A549 (cell line): ENCODE measurements around the gene GNA12. TPM values are rescaled to one million over a fixed set of nuclear protein-coding genes. Genes with fewer than 3 reads are reported as not detected.
A peak's percentile ranks its signal among the peaks of the same experiment; 100 is the strongest.

Experiments
- ATAC-seq, 2 experiments: fragments of 200-7000 bp in 1 of 2; fragments of >200 bp in 1 of 2; cut with Nextera tagmentation in 1 of 2; cut with Tn5 transposase in 1 of 2; 3 replicates each; pipeline versions ENCODE4 v1.8.0 to v1.9.1; 2018 to 2020; ENCODE audit warnings: mild to moderate bottlenecking in 1 of 2, moderate library complexity in 1 of 2
- CTCF ChIA-PET: fragments of 300-600 bp; sonication (Branson Sonifier 250); formaldehyde crosslinking; extraction: SDS; loops from one replicate; lab custom pipeline; 2021; ENCODE audit warnings: antibody characterized with exemption, inconsistent platforms; lab: Yijun Ruan, JAX
- POLR2A ChIA-PET: fragments of 350-600 bp; formaldehyde crosslinking; extraction: SDS; loops from one replicate; lab custom pipeline; 2021; ENCODE audit warnings: antibody characterized with exemption, inconsistent platforms; lab: Yijun Ruan, JAX
- DNase-seq, 2 experiments: peaks; one replicate each; pipeline versions ENCODE4 v3.0.0 to v3.0.0-alpha.2; 2011 to 2016; ENCODE audit warnings: low read depth in 1 of 2, low spot score in 1 of 2
- FAIRE-seq: peaks from 2 replicates; lab custom pipeline; 2011; peaks lifted over from hg19 to GRCh38; lab: Jason Lieb, UNC
- H3K27ac ChIP-seq, 2 experiments: fragments of >200 bp; sonication (Bioruptor Twin); formaldehyde crosslinking; 3 replicates each; pipeline ENCODE4 v1.5.1; 2016 to 2017
- H3K4me1 ChIP-seq: fragments of >200 bp; sonication (Bioruptor Twin); formaldehyde crosslinking; 3 replicates; pipeline ENCODE4 v1.6.1; 2016
- H3K4me2 ChIP-seq: fragments of >200 bp; sonication (Bioruptor Twin); formaldehyde crosslinking; 3 replicates; pipeline ENCODE4 v1.6.1; 2016
- H3K4me3 ChIP-seq: fragments of >200 bp; sonication (Bioruptor Twin); formaldehyde crosslinking; 3 replicates; pipeline ENCODE4 v1.5.1; 2016
- H3K9me3 ChIP-seq: fragments of >200 bp; sonication (Bioruptor Twin); formaldehyde crosslinking; 3 replicates; pipeline ENCODE4 v1.6.1; 2016
- BCL3 ChIP-seq: fragments of >200 bp; sonication (Bioruptor Twin); formaldehyde crosslinking; IDR thresholded peaks from 3 replicates; pipeline ENCODE4 v1.6.1; 2016
- BHLHE40 ChIP-seq: IDR thresholded peaks from 2 replicates; pipeline ENCODE4 v1.6.1; 2012; ENCODE audit warnings: low read depth, low read length, inconsistent platforms
- CBX8 ChIP-seq: fragments of 200-600 bp; sonication (generic); IDR thresholded peaks from 2 replicates; pipeline ENCODE4 v1.6.1; 2016
- CEBPB ChIP-seq, 2 experiments: fragments of >200 bp in 1 of 2; sonication (Bioruptor Twin) in 1 of 2; formaldehyde crosslinking in 1 of 2; IDR thresholded peaks; 2 replicates each; pipeline ENCODE4 v1.6.1; 2012 to 2016
- EHF ChIP-seq: fragments of 250-450 bp; sonication (Bioruptor Pico); IDR thresholded peaks from 2 replicates; pipeline ENCODE4 v1.5.0; 2020; ENCODE audit warnings: mild to moderate bottlenecking
- FOSB ChIP-seq: fragments of 250-450 bp; sonication (Bioruptor Pico); IDR thresholded peaks from 2 replicates; pipeline ENCODE4 v1.5.0; 2020; ENCODE audit warnings: mild to moderate bottlenecking, moderate library complexity
- FOSL2 ChIP-seq, 2 experiments: fragments of 450-650 bp in 1 of 2; fragments of >200 bp in 1 of 2; sonication (Bioruptor Twin) in 1 of 2; formaldehyde crosslinking; IDR thresholded peaks; 2 replicates each; pipeline versions ENCODE4 v1.5.0 to v1.6.1; 2016 to 2020; ENCODE audit warnings: mild to moderate bottlenecking in 1 of 2, moderate library complexity in 1 of 2
- FOXS1 ChIP-seq: fragments of 250-450 bp; sonication (Bioruptor Pico); IDR thresholded peaks from 2 replicates; pipeline ENCODE4 v1.5.0; 2020; ENCODE audit warnings: mild to moderate bottlenecking, moderate library complexity
- HDAC2 ChIP-seq: fragments of 200-600 bp; sonication (generic); IDR thresholded peaks from 2 replicates; pipeline ENCODE4 v1.6.1; 2016
- HEYL ChIP-seq: fragments of 250-450 bp; sonication (Bioruptor Pico); IDR thresholded peaks from 2 replicates; pipeline ENCODE4 v1.8.0; 2021; ENCODE audit warnings: mild to moderate bottlenecking, moderate library complexity
- HMGXB4 ChIP-seq: fragments of 250-450 bp; sonication (Bioruptor Pico); IDR thresholded peaks from 2 replicates; pipeline ENCODE4 v1.5.0; 2021; ENCODE audit warnings: mild to moderate bottlenecking, moderate library complexity, borderline replicate concordance
- HOXB13 ChIP-seq: fragments of 250-450 bp; sonication (Bioruptor Pico); IDR thresholded peaks from 2 replicates; pipeline ENCODE4 v1.5.0; 2020; ENCODE audit warnings: low read depth, mild to moderate bottlenecking, moderate library complexity
- HOXB5 ChIP-seq: fragments of 250-450 bp; sonication (Bioruptor Pico); IDR thresholded peaks from 2 replicates; pipeline ENCODE4 v1.5.0; 2020; ENCODE audit warnings: mild to moderate bottlenecking, moderate library complexity
- JUN ChIP-seq, 2 experiments: fragments of >200 bp; sonication (Bioruptor Twin); formaldehyde crosslinking; IDR thresholded peaks; 2 replicates in 1 of 2; 3 replicates in 1 of 2; pipeline ENCODE4 v1.6.1; 2016 to 2017
- KDM1A ChIP-seq: fragments of 200-600 bp; sonication (generic); IDR thresholded peaks from 2 replicates; pipeline ENCODE4 v1.6.1; 2016; ENCODE audit warnings: low read depth, mild to moderate bottlenecking
- KDM5A ChIP-seq: fragments of 200-600 bp; sonication (generic); IDR thresholded peaks from 2 replicates; pipeline ENCODE4 v1.6.1; 2016; ENCODE audit warnings: antibody characterized with exemption, mild to moderate bottlenecking
- MAFK ChIP-seq: fragments of 450-650 bp; IDR thresholded peaks from 2 replicates; pipeline ENCODE4 v1.6.1; 2014; ENCODE audit not compliant: partially characterized antibody
- MAZ ChIP-seq: fragments of 150-350 bp; IDR thresholded peaks from 2 replicates; pipeline ENCODE4 v1.6.1; 2014; ENCODE audit warnings: antibody characterized with exemption, low read depth, low read length, borderline replicate concordance
- MYC ChIP-seq: IDR thresholded peaks from 2 replicates; pipeline ENCODE4 v1.6.1; 2012; ENCODE audit warnings: mild to moderate bottlenecking, inconsistent platforms, low read length, improper control_type of control experiment, borderline replicate concordance
- POLR2A ChIP-seq: IDR thresholded peaks from 2 replicates; pipeline ENCODE4 v1.6.1; 2012; ENCODE audit warnings: mild to moderate bottlenecking, low read length
- POLR2AphosphoS2 ChIP-seq: conservative IDR thresholded peaks from 2 replicates; pipeline ENCODE4 v1.6.1; 2012; ENCODE audit warnings: low read length, improper control_type of control experiment, inconsistent platforms
- RARB ChIP-seq: fragments of 250-450 bp; sonication (Bioruptor Pico); IDR thresholded peaks from 2 replicates; pipeline ENCODE4 v1.8.0; 2021; ENCODE audit warnings: mild to moderate bottlenecking, moderate library complexity
- RFX5 ChIP-seq: fragments of 450-650 bp; IDR thresholded peaks from 2 replicates; pipeline ENCODE4 v1.7.1; 2014; ENCODE audit warnings: antibody characterized with exemption, mild to moderate bottlenecking, moderate library complexity
- SREBF2 ChIP-seq: fragments of 450-650 bp; IDR thresholded peaks from 2 replicates; pipeline ENCODE4 v1.6.1; 2014; ENCODE audit warnings: mild to moderate bottlenecking, moderate library complexity
- ZFP36 ChIP-seq: fragments of 450-650 bp; IDR thresholded peaks from 2 replicates; pipeline ENCODE4 v1.6.1; 2014; ENCODE audit warnings: borderline replicate concordance; ENCODE audit not compliant: partially characterized antibody
- ZSCAN20 ChIP-seq: fragments of 250-450 bp; sonication (Bioruptor Pico); IDR thresholded peaks from 2 replicates; pipeline ENCODE4 v1.8.0; 2022; ENCODE audit warnings: mild to moderate bottlenecking, moderate library complexity
- WGBS: methylation state at CpG from one replicate; pipeline ENCODE4 v1.1.6; 2017; ENCODE audit errors: missing lambda C conversion rate; 5-methylcytosine and 5-hydroxymethylcytosine counted together
- polyA plus RNA-seq, 4 experiments: library from polyadenylated mRNA; depleted of rRNA in 3 of 4; stranded (reverse); fragments of >200 nt; fragmentation: RNase III in 1 of 4; extraction: RNeasy Plus Mini Kit Qiagen cat#74134 plus additional on column Dnase treatment in 1 of 4; gene quantifications; 2 replicates in 3 of 4; 3 replicates in 1 of 4; pipeline ENCODE4 v1.2.3, GENCODE V29; 2011 to 2017
- TF ChIP-seq, protein P1 (sequence below): fragments of 150-350 bp; IDR thresholded peaks from 2 replicates; pipeline ENCODE4 v1.6.1; 2014; ENCODE audit warnings: low read depth, mild to moderate bottlenecking, low read length
- TF ChIP-seq, protein P2 (sequence below): IDR thresholded peaks from 2 replicates; pipeline ENCODE4 v1.6.1; 2012
- TF ChIP-seq, protein P3 (sequence below): fragments of >200 bp; sonication (Bioruptor Twin); formaldehyde crosslinking; IDR thresholded peaks from 3 replicates; pipeline ENCODE4 v1.5.1; 2016

GNA12 gene
- polyA plus RNA-seq, 2 of the 4 experiments (the other 2 are of a cell fraction) = 33.0 to 43.7 TPM

DNA sequence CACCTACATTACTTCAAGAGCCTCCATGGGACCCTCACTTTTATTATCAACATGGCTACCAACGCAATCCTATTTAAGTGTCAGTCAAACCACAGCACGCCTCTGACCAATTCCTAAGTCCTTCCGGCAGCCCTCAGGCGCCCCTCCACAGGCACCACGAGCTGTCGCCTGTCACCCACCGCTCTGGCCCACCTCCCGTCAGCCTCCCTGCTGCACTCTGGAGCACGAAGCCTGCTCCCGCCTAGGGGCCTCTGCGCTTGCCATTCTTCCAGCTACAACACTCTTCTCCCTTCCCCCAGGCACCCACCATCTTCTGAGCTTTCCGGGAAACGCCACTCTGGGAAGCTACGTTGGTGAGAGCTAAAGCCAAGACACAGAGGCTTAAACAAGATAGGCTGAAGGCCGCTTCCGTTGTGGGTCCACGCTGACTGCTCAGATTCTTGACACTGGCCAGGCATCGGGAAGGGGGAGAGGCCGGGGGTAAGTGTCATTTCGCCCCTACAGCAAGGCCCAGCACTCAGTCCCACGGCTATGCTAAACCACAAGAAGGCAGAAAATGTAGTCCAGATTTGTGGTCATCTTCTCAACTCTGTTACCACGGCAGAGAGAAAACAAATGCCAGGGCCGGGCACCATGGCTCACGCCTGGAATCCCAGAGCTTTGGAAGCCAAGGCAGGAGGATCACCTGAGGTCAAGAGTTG, 56.7 kb downstream of the GNA12 start:
- H3K27ac ChIP-seq = no peak overlapping the region
- H3K4me2 ChIP-seq = no peak overlapping the region
- 95% methylated on average over 24 of the region's 24 CpGs for WGBS
- no peak for TF ChIP-seq MAZ
- TF ChIP-seq POLR2AphosphoS2 = no peak
- no peak for TF ChIP-seq KDM1A
- no peak for TF ChIP-seq RARB (CRISPR knock-in tag)
- no peak for TF ChIP-seq EHF (CRISPR knock-in tag)
- no peak for TF ChIP-seq CBX8
- no peak for TF ChIP-seq RFX5
- TF ChIP-seq, protein P1, sequence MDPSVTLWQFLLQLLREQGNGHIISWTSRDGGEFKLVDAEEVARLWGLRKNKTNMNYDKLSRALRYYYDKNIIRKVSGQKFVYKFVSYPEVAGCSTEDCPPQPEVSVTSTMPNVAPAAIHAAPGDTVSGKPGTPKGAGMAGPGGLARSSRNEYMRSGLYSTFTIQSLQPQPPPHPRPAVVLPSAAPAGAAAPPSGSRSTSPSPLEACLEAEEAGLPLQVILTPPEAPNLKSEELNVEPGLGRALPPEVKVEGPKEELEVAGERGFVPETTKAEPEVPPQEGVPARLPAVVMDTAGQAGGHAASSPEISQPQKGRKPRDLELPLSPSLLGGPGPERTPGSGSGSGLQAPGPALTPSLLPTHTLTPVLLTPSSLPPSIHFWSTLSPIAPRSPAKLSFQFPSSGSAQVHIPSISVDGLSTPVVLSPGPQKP = no peak
- TF ChIP-seq, all 56 proteins: peak for 0
- FAIRE-seq (no peak), ATAC-seq (no peak), DNase-seq (no peak)
- no peak overlapping the region for H3K4me3 ChIP-seq
- POLR2A ChIA-PET = interaction anchor here (0.7 kb wide), 1 partner anchor 978 kb away, joined by 4 read pairs; no protein-coding TSS in a partner anchor
- 0 out of 3 replicates have a peak, but pooled peaks cover 4% of the 10 kb centered on the region for H3K4me1 ChIP-seq
- CTCF ChIA-PET = interaction anchor here (1.1 to 3.1 kb wide), 6 partner anchors 7 to 78 kb away, joined by 3 to 13 read pairs (median 4); no protein-coding TSS in a partner anchor
- H3K9me3 ChIP-seq = no peaks in the 10 kb centered on the region

DNA sequence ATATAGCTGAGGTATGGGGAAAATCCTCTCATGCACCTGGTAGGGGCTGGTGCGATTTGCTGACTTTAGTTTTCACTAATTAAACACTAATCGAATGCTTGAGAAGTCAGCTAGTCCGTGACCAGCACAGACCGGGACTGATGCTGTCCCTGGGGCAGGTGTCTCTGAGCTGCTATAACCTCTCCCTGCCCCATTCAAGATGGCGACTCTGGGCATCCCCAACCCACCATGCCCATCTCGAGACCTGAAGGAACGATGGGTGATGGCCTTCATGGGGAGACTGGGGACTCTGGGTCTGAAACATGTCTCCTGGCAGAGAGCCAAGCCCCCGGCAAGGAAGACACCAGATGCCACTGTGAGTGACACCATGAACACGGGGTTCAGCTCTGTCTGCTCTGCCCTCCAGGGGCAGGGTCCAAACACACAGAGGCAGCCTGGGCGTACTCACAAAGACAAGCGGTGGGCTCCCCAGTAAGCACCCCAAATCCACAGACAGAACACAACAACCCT, 57.4 kb downstream of the GNA12 start:
- ATAC-seq (no peak), FAIRE-seq (no peak), DNase-seq (no peak)
- CTCF ChIA-PET = interaction anchor here (1.2 to 3.1 kb wide), 5 partner anchors 8 to 79 kb away, joined by 3 to 13 read pairs (median 3); no protein-coding TSS in a partner anchor
- Histone ChIP-seq H3K27ac (no peak overlapping the region), H3K4me3 (no peak overlapping the region), H3K4me2 (no peak overlapping the region), H3K4me1 (0 out of 3 replicates have a peak, but pooled peaks cover 4% of the 10 kb centered on the region), H3K9me3 (no peaks in the 10 kb centered on the region)
- TF ChIP-seq RFX5 (no peak), ZFP36 (no peak), POLR2A (no peak), HDAC2 (no peak), HOXB13 (CRISPR knock-in tag) (no peak), FOXS1 (CRISPR knock-in tag) (no peak), CEBPB (IDR thresholded peaks at IDR 0.05) (no peak)
- TF ChIP-seq, protein P2, sequence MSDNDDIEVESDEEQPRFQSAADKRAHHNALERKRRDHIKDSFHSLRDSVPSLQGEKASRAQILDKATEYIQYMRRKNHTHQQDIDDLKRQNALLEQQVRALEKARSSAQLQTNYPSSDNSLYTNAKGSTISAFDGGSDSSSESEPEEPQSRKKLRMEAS = no peak
- WGBS = 96% methylated on average over 11 of the region's 11 CpGs
- POLR2A ChIA-PET = no interaction called here

DNA sequence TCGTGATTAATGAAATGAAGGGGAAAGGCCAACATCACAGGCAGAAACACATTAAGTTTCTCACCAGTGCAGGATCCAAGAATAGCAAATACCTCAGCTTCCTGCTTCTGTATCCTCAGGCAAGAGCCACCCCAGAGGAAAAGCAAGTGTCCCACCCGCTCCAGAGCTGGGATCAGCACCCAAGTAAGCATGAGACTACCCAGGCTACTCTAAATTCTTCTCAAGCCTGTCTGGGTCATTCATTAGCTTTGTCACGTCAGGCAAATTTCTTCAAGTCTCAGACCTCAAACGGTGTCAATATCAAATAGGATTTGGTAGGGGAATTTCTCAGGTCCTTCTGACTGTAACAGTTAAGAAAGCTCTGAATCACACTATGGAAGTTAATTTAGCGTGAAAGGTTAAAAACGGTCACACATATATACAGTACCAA, 59.0 kb downstream of the GNA12 start:
- H3K4me2 ChIP-seq = no peak overlapping the region
- DNase-seq (no peak), FAIRE-seq (no peak), ATAC-seq (no peak)
- no peak overlapping the region for H3K4me3 ChIP-seq
- H3K27ac ChIP-seq = peak overlapping the region in 1 of 2 experiments; percentile 19; a peak in 1 of 6 replicates
- H3K4me1 ChIP-seq = 0 out of 3 replicates have a peak, but pooled peaks cover 4% of the 10 kb centered on the region
- CTCF ChIA-PET = interaction anchor here (0.6 to 3.1 kb wide), 4 partner anchors 24 to 1857 kb away, joined by 3 to 13 read pairs (median 3); no protein-coding TSS in a partner anchor
- no peaks in the 10 kb centered on the region for H3K9me3 ChIP-seq
- POLR2A ChIA-PET = no interaction called here
- WGBS = 63% methylated on average over 6 of the region's 6 CpGs
- TF ChIP-seq SREBF2 (no peak), BCL3 (no peak), BHLHE40 (no peak), FOSL2 (IDR thresholded peaks at IDR 0.05) (no peak), FOSL2 (CRISPR knock-in tag; IDR thresholded peaks at IDR 0.05) (no peak), HMGXB4 (CRISPR knock-in tag) (no peak), HEYL (CRISPR knock-in tag) (no peak), ZFP36 (no peak), POLR2AphosphoS2 (no peak), ZSCAN20 (CRISPR knock-in tag) (no peak), HOXB5 (CRISPR knock-in tag) (no peak), MAFK (no peak), FOSB (CRISPR knock-in tag) (no peak), MYC (no peak), JUN (IDR thresholded peaks at IDR 0.05) (no peak), KDM5A (no peak)
- TF ChIP-seq, protein P3, sequence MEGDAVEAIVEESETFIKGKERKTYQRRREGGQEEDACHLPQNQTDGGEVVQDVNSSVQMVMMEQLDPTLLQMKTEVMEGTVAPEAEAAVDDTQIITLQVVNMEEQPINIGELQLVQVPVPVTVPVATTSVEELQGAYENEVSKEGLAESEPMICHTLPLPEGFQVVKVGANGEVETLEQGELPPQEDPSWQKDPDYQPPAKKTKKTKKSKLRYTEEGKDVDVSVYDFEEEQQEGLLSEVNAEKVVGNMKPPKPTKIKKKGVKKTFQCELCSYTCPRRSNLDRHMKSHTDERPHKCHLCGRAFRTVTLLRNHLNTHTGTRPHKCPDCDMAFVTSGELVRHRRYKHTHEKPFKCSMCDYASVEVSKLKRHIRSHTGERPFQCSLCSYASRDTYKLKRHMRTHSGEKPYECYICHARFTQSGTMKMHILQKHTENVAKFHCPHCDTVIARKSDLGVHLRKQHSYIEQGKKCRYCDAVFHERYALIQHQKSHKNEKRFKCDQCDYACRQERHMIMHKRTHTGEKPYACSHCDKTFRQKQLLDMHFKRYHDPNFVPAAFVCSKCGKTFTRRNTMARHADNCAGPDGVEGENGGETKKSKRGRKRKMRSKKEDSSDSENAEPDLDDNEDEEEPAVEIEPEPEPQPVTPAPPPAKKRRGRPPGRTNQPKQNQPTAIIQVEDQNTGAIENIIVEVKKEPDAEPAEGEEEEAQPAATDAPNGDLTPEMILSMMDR = no peak
